Measurements from ENCODE around the gene AMY2A.
"Not testable (repeated sequence)": the region's sequence is repeated elsewhere in the genome, so short reads cannot be mapped to it uniquely, and the experiment has no call there.

AMY2A gene

DNA sequence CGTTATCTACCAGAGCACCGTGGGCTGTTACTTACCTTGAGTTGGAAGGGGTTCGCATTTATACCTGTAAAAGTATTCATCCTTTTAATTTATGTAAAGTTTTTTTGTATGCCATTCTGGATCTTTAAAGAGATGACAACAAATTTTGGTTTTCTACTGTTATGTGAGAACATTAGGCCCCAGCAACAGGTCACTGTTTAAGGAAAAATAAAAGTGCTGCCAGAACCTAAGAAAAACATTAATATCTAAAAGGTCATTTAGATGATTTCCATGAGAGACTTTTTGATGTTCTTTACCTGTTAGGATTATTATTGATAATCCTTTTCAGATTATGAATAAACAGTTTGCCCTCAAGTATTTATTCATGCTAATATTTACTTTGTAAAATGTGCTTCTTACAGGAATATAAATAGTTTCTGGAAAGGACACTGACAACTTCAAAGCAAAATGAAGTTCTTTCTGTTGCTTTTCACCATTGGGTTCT, at the start of gene AMY2A:
AMY2A (plus strand) TSS at position 434 of the 484 bp plus-strand sequence; CDS start at position 448, 14 bp downstream.
- not testable (repeated sequence) for DNase-seq

DNA sequence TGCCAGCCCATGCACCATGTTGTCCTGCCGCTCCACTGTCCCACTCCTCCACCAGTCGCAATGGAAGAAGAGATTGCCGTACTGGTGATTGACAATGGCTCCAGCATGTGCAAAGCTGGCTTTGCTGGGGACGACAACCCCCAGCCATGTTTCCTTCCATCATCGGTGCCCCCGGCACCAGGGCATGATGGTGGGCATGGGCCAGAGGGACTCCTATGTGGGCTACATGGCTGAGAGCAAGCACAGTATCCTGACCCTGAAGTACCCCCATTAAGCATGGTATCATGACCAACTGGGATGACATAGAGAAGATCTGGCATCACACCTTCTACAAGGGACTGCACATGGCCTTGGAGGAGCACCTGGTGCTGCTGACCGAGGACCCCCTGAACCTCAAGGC, 47.7 kb upstream of the AMY2A start:
- DNase-seq = no peak

DNA sequence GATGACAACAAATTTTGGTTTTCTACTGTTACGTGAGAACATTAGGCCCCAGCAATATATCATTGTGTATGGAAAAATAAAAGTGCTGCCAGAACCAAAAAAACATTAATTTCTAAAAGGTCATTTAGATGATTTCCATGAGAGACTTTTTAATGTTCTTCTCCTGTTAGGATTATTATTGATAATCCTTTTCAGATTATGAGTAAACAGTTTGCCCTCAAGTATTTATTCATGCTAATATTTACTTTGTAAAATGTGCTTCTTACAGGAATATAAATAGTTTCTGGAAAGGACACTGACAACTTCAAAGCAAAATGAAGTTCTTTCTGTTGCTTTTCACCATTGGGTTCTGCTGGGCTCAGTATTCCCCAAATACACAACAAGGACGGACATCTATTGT, 45.9 kb upstream of the AMY2A start, which contains the start of gene AMY2B:
AMY2B (plus strand) TSS at position 301 of the 400 bp plus-strand sequence; CDS start at position 315, 14 bp downstream.
- DNase-seq = not testable (repeated sequence)

DNA sequence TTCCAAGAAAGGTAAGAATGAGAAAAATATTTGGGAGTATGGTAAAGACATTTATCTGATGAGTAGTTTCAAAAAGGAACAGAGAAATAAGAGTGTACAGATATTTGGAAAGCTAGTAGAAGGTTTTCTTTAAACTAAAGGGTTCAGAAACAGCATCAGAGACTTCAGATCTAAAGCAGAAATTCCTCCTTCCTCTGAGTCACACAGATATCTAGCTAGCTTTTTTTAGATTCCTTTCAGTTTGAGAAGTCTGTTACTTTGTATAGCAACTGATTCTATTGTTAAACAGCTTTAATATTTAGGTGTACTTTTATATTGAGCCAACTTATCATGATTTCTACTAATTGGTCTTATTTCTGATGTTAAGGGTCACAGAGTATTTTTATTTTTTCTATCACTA, 41.2 kb upstream of the AMY2A start:
- no peak for DNase-seq

- not testable (repeated sequence) for DNase-seq
These were observed 40.4 kb upstream of the AMY2A start for GRCh38 chr1:103576784-103577183.

DNA sequence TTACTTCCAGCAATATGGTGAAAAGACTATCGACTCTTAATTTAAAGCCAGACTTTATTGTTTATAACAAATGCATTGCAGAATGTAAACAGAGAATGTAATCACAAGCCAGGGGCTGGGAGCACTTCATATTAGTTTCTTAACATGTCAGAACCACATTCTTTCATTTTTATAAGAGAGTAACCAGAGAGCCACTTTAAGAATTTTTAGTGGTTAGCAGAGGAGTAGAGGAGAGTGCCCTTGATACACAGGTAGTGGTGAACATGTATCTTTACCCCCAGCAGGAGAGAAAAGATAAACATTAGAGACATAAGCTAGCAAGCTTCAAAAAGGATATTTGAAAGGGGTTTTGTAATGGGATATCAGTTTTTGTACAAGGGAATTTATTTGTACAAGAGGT, 34.8 kb upstream of the AMY2A start:
- no peak for DNase-seq

DNA sequence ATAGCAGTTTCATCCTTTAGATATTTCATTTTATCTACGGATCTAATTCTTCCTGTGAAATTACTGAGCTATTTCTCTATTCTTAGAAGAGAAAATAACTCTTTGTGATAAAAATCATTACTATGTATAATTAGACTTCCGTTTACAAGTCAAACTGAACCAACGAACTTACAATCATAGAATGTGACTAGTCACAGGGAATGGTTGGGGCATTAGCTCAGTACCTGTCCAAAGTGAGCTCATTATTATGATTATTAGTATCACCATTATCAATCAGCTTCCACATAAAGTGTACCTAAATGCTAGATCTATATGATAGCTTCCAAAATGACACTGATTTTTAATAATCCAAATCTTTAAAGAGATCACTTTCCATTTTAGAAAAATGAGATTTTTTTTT, 33.3 kb upstream of the AMY2A start:
- DNase-seq = no peak

- DNase-seq = no peak
These were observed 32.7 kb upstream of the AMY2A start for GRCh38 chr1:103584537-103584936.

DNA sequence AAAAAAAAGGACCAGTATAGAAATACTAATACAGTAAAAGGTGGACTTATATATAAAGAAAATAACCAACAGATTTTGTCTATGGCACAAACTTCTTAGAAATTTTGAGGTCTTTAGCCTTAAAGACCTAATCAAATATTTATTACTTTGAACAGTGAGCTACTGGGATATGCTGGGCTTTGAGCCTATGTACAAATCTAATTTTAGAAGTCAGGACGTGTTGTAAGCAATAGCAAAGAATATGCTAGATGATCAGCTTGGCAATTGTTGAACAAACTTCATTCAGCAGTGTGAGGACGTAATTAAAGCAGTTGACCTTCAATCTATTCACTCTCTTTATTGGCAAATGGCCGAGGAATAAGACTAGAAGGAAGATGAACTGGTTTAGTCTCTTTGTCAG, 14.5 kb upstream of the AMY2A start:
- DNase-seq = not testable (repeated sequence)

- DNase-seq = no peak
These were observed 865 bp upstream of the AMY2A start for GRCh38 chr1:103616362-103616761.

DNA sequence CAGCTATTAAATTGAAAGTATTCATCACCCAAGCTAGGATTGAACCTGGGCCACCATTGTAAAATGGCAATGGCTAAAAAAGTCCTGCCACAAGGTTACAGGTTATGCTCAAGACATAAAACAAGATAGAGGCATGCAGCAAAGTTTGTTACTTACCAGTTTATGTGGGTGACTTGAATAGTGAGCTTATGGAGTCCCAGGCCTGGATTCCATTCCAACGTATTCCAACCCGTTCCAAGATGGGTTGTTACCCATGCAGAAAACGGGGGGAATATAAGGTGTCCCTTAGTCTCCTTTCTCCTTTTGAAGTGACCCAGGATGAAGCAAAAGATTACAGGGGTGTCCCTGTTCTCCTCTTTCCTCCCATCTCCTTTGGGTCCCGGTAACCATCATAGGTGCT, 10.2 kb downstream of the AMY2A start:
- not testable (repeated sequence) for DNase-seq

DNA sequence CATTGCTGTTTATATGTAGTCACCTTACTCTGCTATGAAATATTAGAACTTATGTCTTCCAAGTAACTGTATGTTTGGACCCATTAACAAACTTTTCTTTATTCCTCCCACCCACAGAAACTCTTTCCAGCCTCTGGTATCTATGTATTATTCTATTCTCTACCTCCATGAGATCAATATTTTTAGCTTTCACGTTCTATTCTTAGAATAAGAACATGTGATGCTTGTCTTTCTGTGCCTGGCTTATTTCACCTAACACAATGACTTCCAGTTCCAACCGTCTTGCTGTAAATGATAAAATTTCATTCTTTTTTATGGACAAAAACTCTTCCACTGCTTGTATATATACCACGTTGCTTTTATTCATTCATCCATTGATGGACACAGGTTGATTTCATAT, 24.0 kb downstream of the AMY2A start:
- not testable (repeated sequence) for DNase-seq

- not testable (repeated sequence) for DNase-seq
These were observed 26.7 kb downstream of the AMY2A start for GRCh38 chr1:103643908-103644307.

DNA sequence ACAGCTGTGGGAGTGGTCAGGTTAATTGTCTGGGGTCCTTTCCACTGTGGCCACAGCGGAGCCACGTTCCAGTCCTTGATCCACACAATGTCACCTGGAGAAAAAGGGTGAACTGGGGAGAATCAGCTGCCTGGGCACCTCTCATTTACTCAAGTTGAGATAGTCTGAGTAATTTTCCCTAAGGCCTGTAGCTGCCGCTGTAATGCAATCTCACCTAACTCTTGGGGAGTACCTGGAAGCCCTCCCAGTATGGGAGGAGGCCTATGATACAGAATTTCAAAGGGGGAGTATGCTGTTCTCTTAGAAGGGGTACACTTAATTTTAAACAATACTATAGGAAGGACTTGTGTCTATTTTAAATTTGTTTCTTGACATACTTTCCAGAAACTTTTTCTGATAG, 33.1 kb downstream of the AMY2A start:
- DNase-seq = not testable (repeated sequence)

GRCh38 chr1:103650889-103651288, 33.7 kb downstream of the AMY2A start:
- DNase-seq = not testable (repeated sequence)

DNA sequence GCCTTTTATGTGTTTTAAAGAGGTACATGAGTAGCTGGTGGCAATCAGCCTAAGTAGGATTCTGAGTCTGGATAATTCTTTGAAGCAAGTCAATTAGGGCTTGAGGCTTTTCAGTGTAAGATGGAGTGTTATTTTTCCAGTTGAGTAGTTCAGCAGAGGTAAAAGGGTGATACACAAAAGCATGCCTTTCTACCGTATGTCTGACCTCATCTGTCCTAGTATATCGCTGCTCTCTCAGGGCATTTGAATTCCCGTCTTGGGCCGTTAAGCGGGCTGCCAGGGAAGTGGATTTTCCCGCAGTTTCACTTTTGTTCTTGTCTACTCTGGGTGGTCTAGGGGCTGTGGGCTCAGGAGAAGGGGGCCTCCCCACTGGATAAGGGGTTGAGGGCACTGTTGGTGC, 36.9 kb downstream of the AMY2A start:
- not testable (repeated sequence) for DNase-seq

DNA sequence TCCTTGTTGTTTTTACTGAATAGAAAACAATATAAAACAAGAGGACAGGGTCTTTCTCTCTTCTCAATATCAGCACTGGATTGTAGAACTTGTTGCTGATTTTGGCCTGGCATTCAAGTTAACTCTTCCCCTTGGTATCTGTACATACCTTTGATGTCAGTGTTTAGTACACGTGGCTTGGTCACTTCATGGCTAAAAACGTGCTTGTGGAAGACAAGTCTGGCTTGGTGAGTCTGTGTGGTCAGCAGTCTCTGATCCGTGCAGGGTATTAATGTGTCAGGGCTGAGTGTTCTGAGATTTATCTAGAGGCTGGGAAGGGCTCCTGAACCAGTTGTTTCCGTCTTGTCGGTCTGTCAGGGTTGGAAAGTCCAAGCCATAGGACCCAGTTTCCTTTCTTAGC, 38.2 kb downstream of the AMY2A start, which contains the start of gene AMY1A:
AMY1A (plus strand) TSS at position 301 of the 400 bp plus-strand sequence. CDS start 571 bp downstream, outside the sequence.
- not testable (repeated sequence) for DNase-seq

All from NCI-H2227 treated with DMSO at 0.1 percent for 48 hours (cell line).